ENCODE data around the gene EFCAB6.

EFCAB6 gene

DNA sequence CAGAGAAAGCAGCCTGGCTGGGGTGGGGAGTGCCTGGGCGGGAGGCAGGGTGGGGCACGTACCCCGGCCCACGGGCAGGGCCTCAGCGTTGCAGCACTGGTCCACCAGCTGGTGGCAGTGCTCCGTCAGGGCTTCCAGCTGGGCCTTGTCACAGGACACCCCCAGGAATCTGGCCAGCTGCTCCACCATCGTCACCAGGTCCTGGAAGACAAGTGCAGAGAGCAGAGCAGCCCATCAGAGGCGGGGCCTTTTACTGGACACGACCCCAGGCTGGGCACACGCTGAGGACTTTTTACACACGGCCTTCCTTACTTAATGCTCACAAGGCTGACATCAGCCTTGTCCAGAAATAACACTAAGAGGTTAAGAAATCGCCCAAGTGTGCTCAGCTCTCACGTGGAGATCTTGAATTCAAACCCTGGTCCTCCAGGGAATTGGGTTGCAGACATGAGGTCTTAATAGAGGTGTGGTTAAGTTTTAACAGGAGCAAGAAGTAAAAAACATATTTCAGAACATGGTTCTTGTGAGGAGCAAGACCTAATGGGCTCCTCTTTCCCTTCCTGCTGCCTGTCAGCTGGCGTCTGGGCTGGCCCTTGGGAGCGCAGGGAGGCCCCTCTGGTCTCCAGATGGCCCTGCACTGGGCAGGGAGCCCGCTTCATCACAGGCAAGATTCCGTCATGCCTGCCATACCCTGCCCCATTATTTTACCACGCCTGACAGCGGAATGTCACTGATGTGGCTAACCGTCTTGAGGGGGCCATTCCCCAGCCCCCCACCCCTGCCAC is 17.1 kb upstream of the EFCAB6 start:
- no peak for DNase-seq (ENCODE audit: low read depth)

DNA sequence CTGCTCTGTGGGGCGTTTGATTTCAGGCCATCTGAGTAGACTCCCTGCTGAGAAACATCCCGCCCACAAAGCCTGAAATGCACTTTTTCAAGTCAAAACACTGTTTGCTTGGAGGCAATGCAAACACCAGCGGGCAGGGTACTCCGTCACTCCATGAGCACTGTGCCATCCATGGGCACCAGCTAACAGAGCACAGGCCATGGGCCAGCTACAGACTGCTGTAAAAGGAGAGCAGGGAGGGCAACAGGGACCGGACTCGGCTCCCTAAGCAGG is 16.6 kb upstream of the EFCAB6 start:
- DNase-seq (ENCODE audit: low read depth): no peak

DNA sequence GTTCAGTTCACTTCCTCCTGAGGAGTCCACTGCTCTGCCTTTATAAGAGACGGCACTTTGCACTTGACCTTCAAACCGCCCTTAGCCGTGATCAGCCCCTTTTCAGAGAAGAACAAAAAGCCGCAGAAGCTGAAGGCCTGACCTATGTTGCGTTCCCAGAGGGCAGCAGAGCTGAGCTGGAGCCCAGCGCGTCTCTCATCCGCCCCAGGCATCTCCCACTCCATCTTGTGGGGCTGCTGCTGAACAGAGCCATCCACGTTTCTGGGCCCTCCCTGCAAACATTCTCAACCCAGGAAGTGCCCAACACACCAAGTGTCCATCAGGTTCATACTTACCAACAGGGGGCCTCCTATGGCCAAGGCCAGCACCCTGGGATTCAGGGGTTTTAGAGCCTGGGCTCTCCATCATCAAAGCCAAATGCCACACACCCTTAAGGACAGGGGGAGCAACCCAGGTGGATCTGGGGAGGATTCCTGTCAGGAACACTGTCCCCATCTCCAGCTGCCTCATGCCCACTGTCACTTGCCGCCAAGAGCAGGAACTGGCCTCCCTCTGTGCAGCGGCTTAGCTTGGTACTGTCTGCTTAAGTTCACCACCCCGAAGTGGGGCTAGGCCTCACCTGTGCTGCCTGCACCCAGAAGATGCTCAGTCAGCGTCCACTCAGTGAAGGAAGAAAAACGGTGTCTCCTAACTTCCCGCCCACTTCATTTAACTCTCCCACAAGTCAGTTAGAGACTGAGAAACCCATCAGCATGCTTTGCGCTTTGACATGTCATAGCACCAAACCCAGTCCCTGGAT is 16.0 kb upstream of the EFCAB6 start:
- no peak for DNase-seq (ENCODE audit: low read depth)

DNA sequence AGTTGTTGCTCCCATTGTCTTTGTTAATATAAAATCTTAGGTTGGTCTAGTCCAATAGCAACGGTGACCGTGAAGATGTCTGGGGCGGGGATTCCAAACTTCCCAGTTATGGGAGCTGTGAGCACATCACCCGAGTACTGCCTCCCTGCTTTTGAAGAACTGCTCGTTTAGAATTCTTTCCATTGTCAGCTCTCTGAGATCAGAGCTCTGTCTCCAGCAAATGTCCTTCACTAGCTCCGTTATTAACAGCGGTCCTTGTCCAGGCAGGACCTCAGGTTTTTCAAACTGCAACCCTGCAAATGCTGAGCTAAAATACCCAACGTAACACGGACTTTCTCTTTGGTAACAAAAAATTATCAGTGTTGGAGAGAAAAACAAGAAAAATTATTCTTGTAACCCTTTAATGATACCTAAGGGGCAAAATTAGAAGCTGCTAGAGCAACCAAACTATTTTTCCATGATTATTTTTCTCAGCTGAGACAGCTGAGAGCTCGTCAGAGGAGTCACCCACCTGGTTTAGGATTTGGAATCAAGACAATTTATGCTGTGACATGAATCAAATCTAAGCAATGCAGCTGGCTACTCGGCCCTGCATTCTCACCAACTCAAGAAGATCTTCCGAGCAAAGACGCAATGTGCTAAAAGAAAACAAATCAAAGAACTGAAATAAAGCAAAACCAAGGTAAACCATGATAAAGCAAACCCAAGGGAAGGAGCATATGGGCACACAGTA is 15.1 kb upstream of the EFCAB6 start:
- DNase-seq (ENCODE audit: low read depth): no peak

DNA sequence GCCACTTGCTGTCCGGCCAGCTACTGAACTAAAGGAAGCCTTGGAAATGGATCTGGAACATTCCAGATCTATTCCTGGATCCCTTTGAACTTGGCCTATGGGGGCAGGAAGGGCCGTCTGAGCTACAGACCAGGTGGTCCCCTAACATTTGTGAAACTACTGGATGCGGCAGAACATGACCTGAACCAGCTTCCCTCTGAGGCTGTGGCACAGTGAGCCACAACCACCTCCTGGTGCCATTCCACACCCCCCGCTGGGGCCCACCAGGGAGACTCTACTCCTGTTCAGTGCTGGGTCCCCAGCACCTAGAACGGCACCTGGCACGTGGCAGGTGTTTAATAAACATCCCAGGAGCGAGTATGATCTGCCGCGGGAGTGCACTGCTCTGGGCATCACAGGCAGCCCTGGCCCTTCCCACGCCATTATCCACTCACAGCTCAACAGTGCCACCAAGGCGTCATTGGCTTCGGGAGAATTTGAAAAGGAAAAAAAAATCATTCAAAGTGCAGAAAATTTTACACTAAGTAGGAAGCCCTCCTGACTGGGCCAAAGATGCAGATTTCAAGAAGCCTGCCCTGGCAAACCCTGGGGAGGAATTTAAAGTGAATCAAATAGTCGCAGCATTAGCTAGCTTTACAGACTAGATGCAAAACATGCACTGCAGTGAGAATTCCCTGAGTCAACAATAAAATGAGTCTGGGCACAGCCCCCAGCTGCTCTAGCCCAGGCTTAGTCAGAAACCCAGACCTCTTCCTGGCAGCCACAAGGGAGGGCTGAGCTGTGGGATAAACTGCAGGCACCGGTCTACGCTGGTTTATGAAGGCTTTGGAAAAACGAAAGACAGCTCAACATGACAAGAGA is 14.3 kb upstream of the EFCAB6 start:
- DNase-seq (ENCODE audit: low read depth): no peak

DNA sequence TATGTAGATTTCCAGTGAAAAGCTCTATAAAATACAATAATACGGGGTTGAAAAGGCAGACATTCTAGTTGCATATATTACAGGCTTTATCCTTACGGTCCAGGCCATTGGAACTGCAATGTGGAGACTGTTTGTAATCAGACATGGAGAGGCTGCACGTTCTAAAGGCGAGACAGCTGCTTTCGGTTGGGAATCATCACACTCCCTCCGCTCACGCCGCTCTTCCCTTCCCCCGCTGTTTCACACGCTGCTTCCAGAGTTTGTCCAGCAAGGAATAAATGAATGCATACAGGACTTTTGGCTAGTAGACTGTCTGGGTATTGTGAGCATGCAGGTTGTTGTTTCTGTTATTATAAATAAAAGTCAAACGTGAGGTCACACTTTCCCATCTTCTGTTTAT is 13.5 kb upstream of the EFCAB6 start:
- DNase-seq (ENCODE audit: low read depth): no peak

DNA sequence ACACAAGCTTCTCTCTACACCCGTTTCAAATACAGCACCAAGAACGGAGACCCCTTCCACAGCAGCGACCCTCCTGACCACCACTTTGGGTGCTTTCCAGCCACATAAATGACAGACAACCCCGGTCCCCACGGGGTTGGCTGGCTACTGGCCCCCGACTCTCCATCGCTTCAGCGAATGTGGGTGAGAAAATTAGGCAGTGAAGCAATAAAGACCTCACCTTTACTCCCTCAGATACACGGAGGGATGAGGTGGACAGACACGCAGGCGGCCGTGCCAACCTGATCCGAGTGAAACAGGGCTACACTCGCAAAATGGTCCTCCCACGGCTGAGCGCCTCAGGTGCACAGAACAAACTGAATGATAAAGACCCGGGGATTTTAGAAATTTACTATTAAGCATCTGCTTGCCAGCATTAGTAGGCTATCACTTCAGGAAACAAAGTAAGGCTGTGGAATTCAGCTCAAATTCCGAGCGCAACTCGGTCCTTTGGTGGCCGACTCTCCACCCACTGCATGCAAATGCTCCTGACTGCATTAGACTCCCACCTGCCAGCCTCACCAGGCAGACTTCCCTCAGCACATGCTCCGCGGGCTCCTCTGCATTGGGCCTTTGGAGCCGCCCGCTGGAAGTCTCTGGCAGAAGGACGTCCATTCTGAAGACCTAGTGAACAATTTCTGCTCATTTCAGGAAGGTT is 12.8 kb upstream of the EFCAB6 start:
- no peak for DNase-seq (ENCODE audit: low read depth)

DNA sequence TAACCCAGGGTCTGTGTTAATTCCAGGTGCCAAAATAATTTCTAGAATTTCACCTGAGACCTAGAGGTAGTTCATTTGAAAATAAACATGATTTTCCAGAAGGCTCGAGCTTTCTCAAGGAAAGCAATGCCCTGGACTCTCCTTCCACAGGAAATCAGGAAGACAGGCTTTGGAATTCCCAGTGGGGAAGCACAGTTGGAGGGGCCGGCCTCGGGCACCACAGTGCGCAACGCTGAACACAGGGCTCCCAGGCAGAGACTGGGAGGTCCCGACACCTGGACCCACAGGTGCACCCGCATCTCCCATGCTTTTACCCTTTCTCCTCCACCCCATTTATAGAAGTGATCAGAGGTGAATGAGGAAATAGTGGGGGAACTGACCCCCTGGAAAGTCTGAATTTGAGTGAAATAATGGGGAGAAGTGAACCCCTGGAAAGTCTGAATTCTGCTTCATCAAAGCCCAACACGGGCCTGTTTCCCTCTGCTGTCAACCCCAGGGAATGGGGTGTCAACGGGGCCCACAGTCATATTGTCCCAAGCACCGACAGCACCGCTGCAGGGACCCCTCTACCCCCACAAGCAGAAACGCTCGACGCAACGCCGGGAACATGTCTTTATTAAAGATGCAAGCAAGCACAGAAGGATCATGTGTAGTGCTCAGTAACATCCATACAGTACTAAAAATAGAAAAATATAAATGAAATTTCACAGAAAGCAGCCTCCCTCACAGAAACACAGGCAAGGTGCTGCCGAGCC is 12.0 kb upstream of the EFCAB6 start:
- DNase-seq (ENCODE audit: low read depth): no peak

DNA sequence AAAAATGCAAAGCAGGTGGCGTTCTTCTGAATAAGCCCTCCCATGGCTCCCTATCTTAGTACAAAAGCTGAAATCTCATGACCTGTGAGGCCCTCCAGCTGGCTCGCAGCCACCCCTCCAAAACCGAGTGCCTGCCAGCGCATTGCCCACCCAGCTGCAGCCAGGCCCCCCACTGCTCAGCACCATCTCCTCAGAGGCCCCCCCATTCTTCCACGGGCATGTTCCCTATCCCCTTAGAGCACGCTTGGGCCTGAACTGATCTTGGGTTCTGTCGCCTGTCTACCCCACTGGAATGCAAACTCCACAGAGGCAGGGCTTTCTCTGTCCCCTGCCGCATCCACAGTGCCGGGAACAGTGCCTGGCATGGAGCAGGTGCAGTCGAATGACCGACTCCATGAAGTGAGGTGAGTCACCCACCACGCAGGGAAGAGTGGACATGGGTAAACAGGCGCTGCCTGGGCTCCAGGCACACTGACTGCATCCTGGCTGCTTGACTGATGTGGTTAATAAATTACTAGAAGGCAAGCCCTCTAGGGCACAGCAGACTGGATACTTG is 11.3 kb upstream of the EFCAB6 start:
- no peak for DNase-seq (ENCODE audit: low read depth)

DNA sequence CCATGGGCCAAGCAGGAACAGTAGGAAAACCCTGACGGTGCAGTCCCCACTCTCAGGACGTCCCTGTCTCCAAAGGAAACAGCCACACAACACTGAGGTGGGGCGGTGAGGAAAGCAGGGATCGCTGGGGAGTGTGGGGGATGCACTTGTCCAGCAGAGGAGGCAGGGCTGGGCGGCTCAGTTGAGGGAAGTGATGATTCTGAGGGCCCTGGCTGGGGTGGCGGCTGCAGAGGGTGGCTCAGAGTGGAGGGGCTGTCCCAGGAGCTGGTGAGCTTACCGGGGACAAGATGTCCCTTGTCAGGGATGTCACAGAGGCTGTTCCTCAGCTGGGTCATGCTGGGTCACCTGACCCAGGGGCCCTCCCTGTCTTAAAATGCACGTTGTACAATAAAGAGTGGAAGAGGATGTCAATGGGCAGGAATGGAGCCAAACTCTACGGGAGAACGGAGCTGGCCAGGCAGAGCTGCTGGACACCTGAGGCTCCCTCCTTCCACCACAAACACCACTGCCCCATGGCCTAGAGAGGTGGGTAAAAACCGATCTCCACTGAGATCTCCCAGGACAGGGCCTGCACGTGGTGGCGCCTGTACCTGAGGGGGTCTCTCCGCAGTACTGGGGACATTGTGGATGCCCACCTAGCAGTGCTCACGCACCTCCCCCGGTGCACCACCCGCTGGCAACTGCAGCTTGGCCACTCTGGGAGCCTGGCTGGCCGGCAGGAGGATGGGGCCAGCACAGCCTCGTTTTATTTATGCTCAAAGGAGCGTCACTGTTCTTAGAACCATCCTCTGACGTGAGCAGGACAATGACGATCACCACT is 9.7 kb upstream of the EFCAB6 start:
- DNase-seq (ENCODE audit: low read depth): no peak

DNA sequence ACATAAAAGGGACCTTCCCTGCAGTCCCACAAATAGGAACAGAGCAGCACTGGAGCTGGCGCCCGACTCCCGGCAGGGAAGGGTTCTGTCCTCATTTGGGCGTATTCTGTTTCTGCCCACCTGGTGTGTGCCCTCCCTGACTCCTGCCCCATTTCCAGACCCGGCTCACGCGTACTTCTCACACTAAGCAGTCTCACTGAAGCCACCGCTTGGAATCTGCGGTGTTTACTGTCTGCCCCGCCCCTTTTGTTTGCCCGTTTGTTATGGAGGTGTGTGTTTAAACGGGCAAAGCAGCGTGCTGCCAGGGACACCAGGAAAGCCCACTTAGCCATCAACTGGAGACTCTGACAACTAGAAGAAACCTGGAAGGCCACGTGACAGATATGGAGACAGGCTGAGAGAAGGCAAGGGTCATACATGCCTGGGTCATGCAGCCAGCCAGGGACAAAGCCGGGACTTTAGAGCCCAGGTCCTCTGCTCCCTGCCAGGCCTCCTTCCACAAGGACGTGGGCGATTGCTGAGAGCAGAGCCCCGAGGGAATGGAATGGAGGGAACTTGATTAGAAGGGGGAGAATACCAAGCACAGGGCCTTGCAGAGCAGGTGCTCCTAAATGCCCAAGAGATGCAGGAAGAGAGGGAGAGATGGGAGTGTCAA is 8.7 kb upstream of the EFCAB6 start:
- DNase-seq (ENCODE audit: low read depth): no peak

DNA sequence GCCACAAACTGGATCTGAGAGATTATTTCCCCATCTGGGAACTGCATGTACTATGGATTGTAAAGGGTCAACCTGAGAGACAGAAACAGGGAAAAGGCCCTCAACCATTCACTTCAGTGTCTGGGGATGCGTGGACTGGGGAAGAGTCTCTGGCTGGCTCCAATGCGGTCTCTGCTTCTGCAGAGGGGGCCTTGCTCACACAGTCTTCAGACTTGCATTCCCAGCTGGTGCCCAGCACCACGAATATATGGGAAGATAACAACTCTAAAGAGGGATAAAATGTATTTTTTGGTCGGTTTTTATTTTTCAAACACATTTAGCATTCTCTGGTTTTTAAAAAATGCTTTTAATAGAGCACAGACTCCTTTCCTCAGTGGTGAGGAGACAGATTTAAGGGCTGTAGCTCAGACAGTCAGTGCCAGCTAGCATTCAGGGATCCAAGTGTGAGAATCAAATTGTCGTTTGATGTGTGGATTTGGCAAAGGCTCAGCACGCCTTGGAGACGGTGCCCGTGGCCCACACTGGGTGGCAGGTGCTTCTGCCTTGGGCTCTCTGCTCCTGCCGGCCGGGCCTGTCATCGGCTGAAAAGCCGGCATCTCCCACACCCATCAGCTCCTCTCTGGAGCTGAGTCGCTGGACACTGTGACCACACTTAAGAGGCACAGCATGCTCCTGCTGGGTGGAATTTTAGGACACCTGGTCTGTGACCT is 8.0 kb upstream of the EFCAB6 start:
- DNase-seq (ENCODE audit: low read depth): no peak

DNA sequence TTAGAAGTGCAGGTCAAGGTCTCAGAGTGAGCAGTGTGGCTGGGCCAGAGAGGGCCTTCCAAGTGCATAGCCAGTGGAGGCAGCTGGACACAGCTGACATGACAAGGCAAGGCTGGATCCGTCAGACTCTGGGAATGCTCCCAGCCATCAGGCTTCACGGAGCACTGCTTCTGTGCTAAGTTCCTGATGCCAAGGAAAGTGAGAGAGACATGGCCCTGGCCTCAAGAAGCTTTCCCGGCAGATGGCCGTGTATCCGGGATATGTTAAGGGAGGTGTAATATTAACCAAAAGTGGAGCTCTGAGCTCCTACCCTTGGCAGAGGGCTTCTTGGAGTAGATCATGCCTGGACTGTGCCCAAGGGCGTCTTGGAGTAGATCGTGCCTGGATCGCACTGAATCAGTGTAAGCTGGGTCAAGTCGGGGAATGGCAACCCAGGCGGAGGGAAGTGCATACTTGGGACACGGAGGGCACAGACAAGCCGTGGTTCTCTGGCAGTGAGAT is 7.4 kb upstream of the EFCAB6 start:
- no peak for DNase-seq (ENCODE audit: low read depth)

DNA sequence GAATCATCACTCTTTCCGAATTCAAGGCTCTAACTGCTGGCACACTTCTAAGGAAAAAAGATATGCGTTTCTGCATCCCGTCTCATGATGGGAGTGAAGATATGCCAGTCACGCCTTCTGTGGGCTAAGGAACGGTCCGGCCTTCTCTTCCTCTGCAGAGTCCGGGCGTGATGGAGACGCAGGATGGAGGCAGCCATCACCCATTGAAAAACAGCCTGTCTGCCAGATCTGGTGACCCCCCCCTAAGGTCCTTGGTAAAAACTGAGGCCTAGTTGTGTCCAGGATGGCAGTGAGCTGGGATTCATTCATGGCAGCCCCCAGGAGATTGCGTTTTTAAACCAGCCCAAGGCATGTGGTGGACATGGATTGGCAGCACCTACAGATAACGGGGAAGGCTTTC is 6.9 kb upstream of the EFCAB6 start:
- no peak for DNase-seq (ENCODE audit: low read depth)

DNA sequence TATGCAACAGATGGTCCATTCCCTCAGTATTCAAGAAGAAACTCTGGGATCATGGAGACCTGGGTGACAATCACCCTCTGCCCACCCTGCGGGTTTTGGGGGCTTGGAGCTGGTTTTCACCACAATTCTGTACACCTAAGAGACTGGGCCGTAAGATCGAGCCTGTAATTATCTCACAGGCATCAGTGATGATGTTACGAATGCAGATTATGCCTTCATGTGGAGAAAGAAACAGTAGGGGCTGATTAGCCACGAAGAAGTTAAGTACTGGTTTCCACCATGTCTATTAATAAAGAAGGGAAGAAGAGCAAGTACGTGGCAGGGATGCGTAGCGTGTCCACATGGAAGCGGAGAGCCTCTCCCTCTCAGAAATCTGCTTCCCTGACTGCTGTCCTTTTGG is 5.3 kb upstream of the EFCAB6 start:
- DNase-seq (ENCODE audit: low read depth): no peak

DNA sequence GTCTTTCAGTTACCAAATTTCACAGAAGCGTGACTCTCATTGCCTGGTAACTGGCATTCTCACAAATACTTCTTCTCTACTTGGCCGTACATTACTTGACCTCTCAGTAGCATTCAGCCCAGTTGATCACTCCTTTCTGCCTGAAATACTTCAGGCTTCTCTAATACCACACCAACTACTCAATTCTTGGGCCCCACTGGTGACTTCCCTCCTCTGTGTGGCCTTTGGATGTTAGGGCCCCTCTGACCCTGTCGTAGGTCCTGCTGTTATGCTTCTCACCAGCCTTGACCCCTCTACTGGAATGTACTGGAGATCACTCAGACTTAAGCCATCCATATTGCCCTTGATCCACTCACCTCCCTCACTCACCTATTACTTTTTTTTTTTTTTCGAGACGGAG is 2.2 kb upstream of the EFCAB6 start:
- DNase-seq (ENCODE audit: low read depth): no peak

DNA sequence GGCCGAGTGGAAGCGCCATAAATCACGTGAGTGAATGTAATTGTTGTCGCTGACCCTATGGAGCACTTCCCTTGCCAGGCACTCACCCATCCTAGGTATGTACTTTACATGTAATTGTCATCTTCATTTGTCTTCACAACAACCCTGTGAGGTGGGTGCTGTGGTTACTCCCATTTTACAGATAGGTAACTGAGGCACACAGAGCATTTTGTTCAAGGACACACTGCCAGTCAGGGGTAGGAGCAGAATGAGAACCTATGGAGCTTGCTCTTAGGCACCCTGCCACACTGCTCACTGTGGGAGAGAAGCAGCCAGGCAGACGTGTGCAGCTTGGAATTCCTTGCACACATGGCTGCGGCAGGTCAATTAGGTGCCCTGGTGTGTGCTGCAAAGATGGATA is 785 bp upstream of the EFCAB6 start:
- no peak for DNase-seq (ENCODE audit: low read depth)

DNA sequence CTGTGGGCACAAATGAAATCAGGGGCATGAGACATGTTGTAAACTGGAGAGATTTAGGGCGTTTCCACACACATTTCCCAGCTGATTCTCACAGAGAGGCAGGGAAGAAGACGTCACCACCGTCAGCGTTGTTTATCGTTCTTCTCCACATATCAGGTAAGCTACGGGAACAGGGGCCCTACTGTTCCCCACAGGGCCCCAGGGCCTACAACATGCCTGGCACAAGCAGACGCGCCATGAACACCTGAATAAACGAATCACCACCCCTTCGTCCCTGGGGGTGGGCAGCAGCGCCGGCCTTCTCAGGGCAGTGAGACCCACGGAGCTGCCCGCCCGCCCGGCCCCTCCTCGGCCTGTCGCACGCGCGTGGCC is 342 bp downstream of the EFCAB6 start:
- DNase-seq (ENCODE audit: low read depth): no peak
